ENCODE results near the gene KLHL40.

KLHL40 gene

DNA sequence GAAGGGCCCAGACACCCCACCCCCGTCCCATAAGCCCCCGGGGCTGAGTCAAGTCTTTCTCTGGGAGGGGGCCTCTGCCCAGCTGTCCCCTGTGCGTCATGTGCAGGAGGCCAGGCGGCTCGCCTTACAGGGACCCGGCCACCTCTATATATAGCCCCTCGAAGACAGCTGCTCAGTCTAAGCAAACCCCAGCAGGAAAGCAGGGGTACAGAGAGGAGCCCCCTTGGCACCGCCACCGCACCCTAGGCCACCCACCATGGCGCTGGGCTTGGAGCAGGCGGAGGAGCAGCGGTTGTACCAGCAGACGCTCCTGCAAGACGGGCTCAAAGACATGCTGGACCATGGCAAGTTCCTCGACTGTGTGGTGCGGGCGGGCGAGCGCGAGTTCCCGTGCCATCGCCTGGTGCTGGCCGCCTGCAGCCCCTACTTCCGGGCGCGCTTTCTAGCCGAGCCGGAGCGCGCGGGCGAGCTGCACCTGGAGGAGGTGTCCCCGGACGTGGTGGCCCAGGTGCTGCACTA, at the start of gene KLHL40:
KLHL40 (plus strand) TSS at position 175 of the 519 bp plus-strand sequence; CDS start at position 257, 82 bp downstream.
- H3K9me3 ChIP-seq (ENCODE audit: control insufficient read depth, low read length), result no peaks in the 10 kb centered on the region
- no peak within 1 kb of the TSS for H3K9ac ChIP-seq (ENCODE audit: low read length)
- peak within 1 kb of the TSS; percentile 57 for H3K4me3 ChIP-seq (ENCODE audit: low read length)
- H3K27me3 ChIP-seq (replicated peaks; ENCODE audit: control insufficient read depth, insufficient read depth, low read length), result peaks cover 26% of the 10 kb centered on the region
- peaks cover 21% of the 10 kb centered on the region for H3K4me1 ChIP-seq (ENCODE audit: control insufficient read depth, insufficient read depth, low read length)
- H3K36me3 ChIP-seq (ENCODE audit: control insufficient read depth, insufficient read depth, low read length, severe bottlenecking), result no peaks in the 10 kb centered on the region
- DNase-seq (ENCODE audit: low read depth), result no peak

GRCh38 chr3:42637001-42637400, 48.3 kb upstream of the KLHL40 start:
- no peaks in the 10 kb centered on the region for H3K27me3 ChIP-seq (replicated peaks; ENCODE audit: control insufficient read depth, insufficient read depth, low read length)
- no peak overlapping the region for H3K4me3 ChIP-seq (ENCODE audit: low read length)
- H3K9me3 ChIP-seq (ENCODE audit: control insufficient read depth, low read length), result no peaks in the 10 kb centered on the region
- peaks cover 93% of the 10 kb centered on the region for H3K36me3 ChIP-seq (ENCODE audit: control insufficient read depth, insufficient read depth, low read length, severe bottlenecking)
- no peaks in the 10 kb centered on the region for H3K4me1 ChIP-seq (ENCODE audit: control insufficient read depth, insufficient read depth, low read length)
- no peak for DNase-seq (ENCODE audit: low read depth)
- H3K9ac ChIP-seq (ENCODE audit: low read length), result no peak overlapping the region

GRCh38 chr3:42638339-42638842, 46.9 kb upstream of the KLHL40 start:
- H3K36me3 ChIP-seq (ENCODE audit: control insufficient read depth, insufficient read depth, low read length, severe bottlenecking), result peaks cover 94% of the 10 kb centered on the region
- no peaks in the 10 kb centered on the region for H3K4me1 ChIP-seq (ENCODE audit: control insufficient read depth, insufficient read depth, low read length)
- H3K4me3 ChIP-seq (ENCODE audit: low read length), result peak overlapping the region; percentile 25
- H3K9me3 ChIP-seq (ENCODE audit: control insufficient read depth, low read length), result no peaks in the 10 kb centered on the region
- no peak overlapping the region for H3K9ac ChIP-seq (ENCODE audit: low read length)
- no peaks in the 10 kb centered on the region for H3K27me3 ChIP-seq (replicated peaks; ENCODE audit: control insufficient read depth, insufficient read depth, low read length)
- DNase-seq (ENCODE audit: low read depth), result no peak

GRCh38 chr3:42639192-42639591, 46.1 kb upstream of the KLHL40 start:
- Histone ChIP-seq H3K9ac (ENCODE audit: low read length) (no peak overlapping the region), H3K36me3 (ENCODE audit: control insufficient read depth, insufficient read depth, low read length, severe bottlenecking) (peaks cover 94% of the 10 kb centered on the region), H3K4me3 (ENCODE audit: low read length) (no peak overlapping the region), H3K9me3 (ENCODE audit: control insufficient read depth, low read length) (no peaks in the 10 kb centered on the region), H3K27me3 (replicated peaks; ENCODE audit: control insufficient read depth, insufficient read depth, low read length) (no peaks in the 10 kb centered on the region), H3K4me1 (ENCODE audit: control insufficient read depth, insufficient read depth, low read length) (no peaks in the 10 kb centered on the region)
- no peak for DNase-seq (ENCODE audit: low read depth)

DNA sequence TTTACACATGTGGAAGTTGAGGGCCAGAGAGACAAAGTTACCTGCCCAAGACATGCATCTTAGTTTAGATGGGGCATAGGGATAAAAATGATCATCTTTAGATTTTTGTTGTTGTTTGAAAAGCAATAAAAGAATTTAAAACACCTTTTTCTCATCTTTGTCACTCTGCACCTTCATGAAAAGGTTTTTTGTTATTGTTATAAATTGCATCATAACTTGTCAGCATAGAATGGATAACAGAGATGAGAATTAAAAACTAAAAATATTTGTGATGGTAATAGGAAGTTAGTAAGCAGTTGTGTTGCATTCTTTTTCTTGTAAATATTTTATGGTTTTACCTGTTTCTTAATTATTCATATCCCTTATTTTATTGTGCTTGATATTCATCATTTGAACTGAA, 45.2 kb upstream of the KLHL40 start:
- DNase-seq (ENCODE audit: low read depth), result no peak
- H3K9me3 ChIP-seq (ENCODE audit: control insufficient read depth, low read length), result no peaks in the 10 kb centered on the region
- H3K27me3 ChIP-seq (replicated peaks; ENCODE audit: control insufficient read depth, insufficient read depth, low read length), result no peaks in the 10 kb centered on the region
- no peak overlapping the region for H3K4me3 ChIP-seq (ENCODE audit: low read length)
- H3K4me1 ChIP-seq (ENCODE audit: control insufficient read depth, insufficient read depth, low read length), result no peaks in the 10 kb centered on the region
- peaks cover 94% of the 10 kb centered on the region for H3K36me3 ChIP-seq (ENCODE audit: control insufficient read depth, insufficient read depth, low read length, severe bottlenecking)
- H3K9ac ChIP-seq (ENCODE audit: low read length), result no peak overlapping the region

DNA sequence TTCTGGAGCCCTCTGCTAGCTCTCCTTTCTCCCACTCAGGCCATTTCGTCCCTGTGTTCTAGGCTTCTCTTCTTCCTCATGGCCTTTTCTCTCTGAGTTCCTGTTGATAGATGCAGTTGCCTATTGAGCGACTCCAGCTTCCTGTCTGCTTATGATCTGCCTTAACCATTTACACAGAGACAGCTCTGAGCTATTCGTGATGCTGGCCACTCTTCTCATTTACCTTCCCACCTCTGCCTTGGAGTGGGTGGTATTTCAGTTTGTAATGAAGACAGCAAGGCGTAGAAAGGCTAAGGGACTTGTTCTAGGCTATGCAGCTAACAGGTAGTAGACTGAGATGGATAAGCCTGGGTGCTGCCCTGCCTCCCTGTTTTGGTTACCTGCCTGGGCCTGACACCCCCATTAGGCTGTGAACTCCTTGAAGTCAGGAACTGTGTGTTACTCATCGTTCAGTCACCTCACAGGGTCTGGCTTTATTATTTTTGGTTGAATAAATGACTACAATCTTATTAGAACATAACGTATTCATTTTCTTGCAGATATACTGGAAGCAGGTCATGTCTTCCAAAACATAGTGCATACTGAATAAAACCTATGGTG, 44.5 kb upstream of the KLHL40 start:
- Histone ChIP-seq H3K9me3 (ENCODE audit: control insufficient read depth, low read length) (no peaks in the 10 kb centered on the region), H3K27me3 (replicated peaks; ENCODE audit: control insufficient read depth, insufficient read depth, low read length) (no peaks in the 10 kb centered on the region), H3K4me3 (ENCODE audit: low read length) (no peak overlapping the region), H3K9ac (ENCODE audit: low read length) (no peak overlapping the region), H3K36me3 (ENCODE audit: control insufficient read depth, insufficient read depth, low read length, severe bottlenecking) (peaks cover 95% of the 10 kb centered on the region), H3K4me1 (ENCODE audit: control insufficient read depth, insufficient read depth, low read length) (no peaks in the 10 kb centered on the region)
- no peak for DNase-seq (ENCODE audit: low read depth)

DNA sequence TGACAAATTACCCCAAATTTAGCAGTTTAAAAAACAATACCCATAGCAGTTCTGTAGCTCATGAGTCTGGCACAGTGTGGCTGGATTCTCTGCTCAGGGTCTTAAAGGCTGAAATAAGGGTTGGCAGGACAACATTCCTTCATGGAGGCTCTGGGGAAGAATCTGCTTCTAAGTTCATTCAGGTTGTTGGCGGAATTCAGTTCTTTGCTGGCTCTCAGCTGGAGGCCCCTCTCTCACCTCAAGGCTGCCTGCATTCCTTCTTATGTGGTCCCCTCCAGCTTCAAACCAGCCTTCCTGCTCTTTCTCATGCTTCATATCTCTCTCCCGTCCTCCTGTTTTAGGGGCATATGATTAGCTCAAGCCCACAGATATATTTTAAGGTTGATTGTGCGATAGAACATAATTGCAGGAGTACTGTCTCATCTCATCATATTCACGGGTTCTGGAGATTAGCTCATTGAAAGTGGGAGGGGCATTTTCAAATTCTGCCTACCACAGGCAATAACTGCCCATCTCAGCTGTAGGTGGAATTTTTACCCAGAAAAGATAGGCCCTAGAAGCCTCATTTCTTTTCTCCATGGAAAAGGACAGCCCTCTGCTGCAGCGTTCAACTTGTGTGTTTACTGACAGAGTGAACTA, 37.4 kb upstream of the KLHL40 start:
- H3K9me3 ChIP-seq (ENCODE audit: control insufficient read depth, low read length), result no peaks in the 10 kb centered on the region
- no peaks in the 10 kb centered on the region for H3K27me3 ChIP-seq (replicated peaks; ENCODE audit: control insufficient read depth, insufficient read depth, low read length)
- no peak overlapping the region for H3K4me3 ChIP-seq (ENCODE audit: low read length)
- no peak for DNase-seq (ENCODE audit: low read depth)
- peaks cover 43% of the 10 kb centered on the region for H3K4me1 ChIP-seq (ENCODE audit: control insufficient read depth, insufficient read depth, low read length)
- H3K9ac ChIP-seq (ENCODE audit: low read length), result peak overlapping the region; percentile 2
- H3K36me3 ChIP-seq (ENCODE audit: control insufficient read depth, insufficient read depth, low read length, severe bottlenecking), result peaks cover 73% of the 10 kb centered on the region

DNA sequence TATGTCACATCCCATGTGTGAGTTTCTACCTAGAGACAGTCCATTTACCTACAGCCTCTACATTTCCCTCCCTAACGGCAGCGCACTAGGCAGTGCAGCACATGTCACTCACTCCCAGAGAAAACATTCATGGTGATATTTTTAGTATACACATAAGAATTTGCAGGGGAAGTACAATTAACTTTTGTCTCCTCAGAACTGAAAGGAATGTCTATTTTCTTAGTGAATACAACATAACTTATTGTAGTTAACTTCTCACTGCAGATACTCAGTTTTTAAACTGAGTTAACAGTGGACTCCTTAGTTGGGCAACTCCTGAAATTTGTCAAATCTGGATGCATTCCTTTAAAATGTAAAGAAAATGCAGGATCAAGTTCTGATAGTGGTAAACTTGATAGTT, 36.3 kb upstream of the KLHL40 start:
- no peak for DNase-seq (ENCODE audit: low read depth)
- Histone ChIP-seq H3K9ac (ENCODE audit: low read length) (no peak overlapping the region), H3K27me3 (replicated peaks; ENCODE audit: control insufficient read depth, insufficient read depth, low read length) (no peaks in the 10 kb centered on the region), H3K9me3 (ENCODE audit: control insufficient read depth, low read length) (no peaks in the 10 kb centered on the region), H3K4me1 (ENCODE audit: control insufficient read depth, insufficient read depth, low read length) (peaks cover 47% of the 10 kb centered on the region), H3K36me3 (ENCODE audit: control insufficient read depth, insufficient read depth, low read length, severe bottlenecking) (peaks cover 62% of the 10 kb centered on the region), H3K4me3 (ENCODE audit: low read length) (no peak overlapping the region)

GRCh38 chr3:42649783-42650182, 35.6 kb upstream of the KLHL40 start:
- Histone ChIP-seq H3K9ac (ENCODE audit: low read length) (no peak overlapping the region), H3K36me3 (ENCODE audit: control insufficient read depth, insufficient read depth, low read length, severe bottlenecking) (peaks cover 54% of the 10 kb centered on the region)
- no peak for DNase-seq (ENCODE audit: low read depth)

DNA sequence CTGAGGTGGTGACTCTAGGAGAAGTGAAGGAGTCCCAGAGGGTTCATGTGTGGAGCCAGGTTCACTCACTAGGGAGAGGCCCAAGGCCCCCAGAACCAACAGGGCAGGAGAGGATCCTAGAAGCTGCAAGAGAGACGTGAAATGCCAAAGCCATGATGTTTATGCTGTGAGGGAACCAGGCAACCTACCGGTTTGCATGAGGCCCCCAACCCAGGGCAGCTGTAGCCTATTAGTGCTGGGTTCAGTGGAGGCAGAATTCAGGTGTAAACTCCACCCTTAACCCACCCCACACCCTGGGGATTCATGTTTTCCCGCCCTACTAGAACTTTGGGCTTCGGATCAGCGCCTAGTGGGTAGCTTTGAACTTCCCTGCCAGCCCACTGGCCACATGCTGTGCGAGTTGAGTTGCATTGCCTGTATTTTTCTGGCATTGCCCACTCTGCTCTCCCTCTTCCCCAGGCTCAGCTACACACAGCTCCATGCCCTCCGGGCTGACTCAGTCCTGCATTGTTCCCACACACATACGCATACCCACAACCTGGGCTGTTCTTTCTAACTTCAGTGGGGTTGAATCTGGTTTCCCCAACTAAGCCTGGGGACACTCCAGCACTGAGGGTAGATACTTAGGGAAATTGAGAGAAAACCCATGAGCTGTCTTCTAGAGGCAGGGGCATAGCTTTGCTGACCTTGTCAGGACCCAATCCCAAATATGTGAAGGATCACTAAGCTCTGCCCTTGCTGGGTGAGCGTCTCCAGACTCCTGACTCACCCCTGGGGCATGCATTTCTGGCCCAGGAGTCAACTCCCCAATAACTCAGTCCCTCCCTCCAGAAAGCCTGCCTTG, 33.9 kb upstream of the KLHL40 start:
- peak; percentile 76 for DNase-seq (ENCODE audit: low read depth)
- H3K36me3 ChIP-seq (ENCODE audit: control insufficient read depth, insufficient read depth, low read length, severe bottlenecking), result peaks cover 38% of the 10 kb centered on the region
- peak overlapping the region; percentile 82 for H3K4me3 ChIP-seq (ENCODE audit: low read length)
- H3K9ac ChIP-seq (ENCODE audit: low read length), result peak overlapping the region; percentile 95
- no peaks in the 10 kb centered on the region for H3K27me3 ChIP-seq (replicated peaks; ENCODE audit: control insufficient read depth, insufficient read depth, low read length)
- H3K9me3 ChIP-seq (ENCODE audit: control insufficient read depth, low read length), result no peaks in the 10 kb centered on the region
- H3K4me1 ChIP-seq (ENCODE audit: control insufficient read depth, insufficient read depth, low read length), result peaks cover 59% of the 10 kb centered on the region

More at GRCh38 chr3:42649783-42650182, 35.6 kb upstream of the KLHL40 start:
- Histone ChIP-seq H3K27me3 (replicated peaks; ENCODE audit: control insufficient read depth, insufficient read depth, low read length) (no peaks in the 10 kb centered on the region), H3K4me3 (ENCODE audit: low read length) (no peak overlapping the region), H3K4me1 (ENCODE audit: control insufficient read depth, insufficient read depth, low read length) (peaks cover 47% of the 10 kb centered on the region), H3K9me3 (ENCODE audit: control insufficient read depth, low read length) (no peaks in the 10 kb centered on the region)

DNA sequence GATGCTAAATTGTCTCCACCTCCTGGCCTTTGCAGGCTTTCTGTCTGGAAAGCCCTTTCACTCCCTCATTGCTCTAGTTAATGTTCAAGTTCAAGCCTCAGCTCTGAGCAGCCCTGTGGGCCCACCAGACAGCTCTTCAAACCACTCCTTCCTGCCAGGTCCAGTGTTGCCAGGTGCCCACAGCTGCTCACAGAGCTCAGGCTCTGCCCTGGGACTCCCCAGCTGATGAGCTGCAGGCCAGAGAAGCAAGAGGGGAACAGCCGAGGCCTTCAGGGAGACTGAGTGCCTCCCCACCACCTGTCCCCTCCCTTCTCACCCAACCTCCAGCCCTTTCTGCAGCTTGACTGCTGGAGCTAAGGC, 33.1 kb upstream of the KLHL40 start:
- Histone ChIP-seq H3K36me3 (ENCODE audit: control insufficient read depth, insufficient read depth, low read length, severe bottlenecking) (peaks cover 30% of the 10 kb centered on the region), H3K9ac (ENCODE audit: low read length) (peak overlapping the region; percentile 95), H3K4me1 (ENCODE audit: control insufficient read depth, insufficient read depth, low read length) (peaks cover 53% of the 10 kb centered on the region), H3K4me3 (ENCODE audit: low read length) (peak overlapping the region; percentile 82), H3K9me3 (ENCODE audit: control insufficient read depth, low read length) (no peaks in the 10 kb centered on the region), H3K27me3 (replicated peaks; ENCODE audit: control insufficient read depth, insufficient read depth, low read length) (no peaks in the 10 kb centered on the region)
- DNase-seq (ENCODE audit: low read depth), result no peak

All from adipocyte (in vitro differentiated cells).